ENCODE measurements around the gene ARID5B.

ARID5B gene

DNA sequence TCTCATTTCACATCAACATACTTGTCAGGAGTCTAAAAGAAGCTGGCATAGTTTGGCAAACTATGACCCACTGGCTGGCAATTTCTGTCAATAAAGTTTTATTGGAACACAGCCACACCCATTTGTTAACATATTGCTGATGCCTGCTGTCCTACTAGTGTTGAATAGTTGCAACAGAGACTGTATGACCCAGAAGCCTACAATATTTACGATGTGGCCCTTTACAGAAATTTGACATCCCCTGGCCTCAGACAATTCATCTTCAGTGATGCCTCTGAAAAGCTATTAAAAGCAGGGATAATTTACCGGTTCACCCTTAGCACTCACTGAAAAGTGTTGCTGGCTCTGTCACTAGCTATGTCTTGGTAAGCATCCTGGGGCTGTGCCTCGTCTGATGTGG lies 155.2 kb downstream of the ARID5B start:
- DNase-seq (ENCODE audit: low read depth) = no peak
- peak overlapping the region; percentile 23 for H3K4me3 ChIP-seq (ENCODE audit: low read length)
- TF ChIP-seq, protein P1, sequence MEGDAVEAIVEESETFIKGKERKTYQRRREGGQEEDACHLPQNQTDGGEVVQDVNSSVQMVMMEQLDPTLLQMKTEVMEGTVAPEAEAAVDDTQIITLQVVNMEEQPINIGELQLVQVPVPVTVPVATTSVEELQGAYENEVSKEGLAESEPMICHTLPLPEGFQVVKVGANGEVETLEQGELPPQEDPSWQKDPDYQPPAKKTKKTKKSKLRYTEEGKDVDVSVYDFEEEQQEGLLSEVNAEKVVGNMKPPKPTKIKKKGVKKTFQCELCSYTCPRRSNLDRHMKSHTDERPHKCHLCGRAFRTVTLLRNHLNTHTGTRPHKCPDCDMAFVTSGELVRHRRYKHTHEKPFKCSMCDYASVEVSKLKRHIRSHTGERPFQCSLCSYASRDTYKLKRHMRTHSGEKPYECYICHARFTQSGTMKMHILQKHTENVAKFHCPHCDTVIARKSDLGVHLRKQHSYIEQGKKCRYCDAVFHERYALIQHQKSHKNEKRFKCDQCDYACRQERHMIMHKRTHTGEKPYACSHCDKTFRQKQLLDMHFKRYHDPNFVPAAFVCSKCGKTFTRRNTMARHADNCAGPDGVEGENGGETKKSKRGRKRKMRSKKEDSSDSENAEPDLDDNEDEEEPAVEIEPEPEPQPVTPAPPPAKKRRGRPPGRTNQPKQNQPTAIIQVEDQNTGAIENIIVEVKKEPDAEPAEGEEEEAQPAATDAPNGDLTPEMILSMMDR (conservative IDR thresholded peaks at IDR 0.05; ENCODE audit: low read length) = no peak

DNA sequence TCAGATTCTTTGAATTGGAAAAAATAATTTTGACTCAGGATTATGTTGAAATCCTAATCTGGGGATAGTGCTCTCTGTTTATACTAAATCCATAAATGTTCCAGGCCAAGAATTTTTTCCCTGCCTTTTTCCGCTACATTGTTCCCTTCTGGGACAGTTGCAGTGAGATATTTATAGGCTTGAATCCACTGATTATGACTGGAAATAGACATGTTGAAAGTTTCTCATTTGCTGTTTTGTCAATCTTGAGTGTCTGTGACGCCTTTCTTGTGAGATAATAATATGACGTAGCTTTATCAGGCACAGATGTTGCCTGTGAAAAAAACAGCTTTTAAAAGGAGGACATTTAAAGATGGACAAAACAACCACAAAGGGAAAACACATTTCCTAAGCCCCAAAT lies 155.9 kb downstream of the ARID5B start:
- TF ChIP-seq, protein P1 (conservative IDR thresholded peaks at IDR 0.05; ENCODE audit: low read length) = no peak
- DNase-seq (ENCODE audit: low read depth) = peak; percentile 62
- H3K4me3 ChIP-seq (ENCODE audit: low read length) = no peak overlapping the region

DNA sequence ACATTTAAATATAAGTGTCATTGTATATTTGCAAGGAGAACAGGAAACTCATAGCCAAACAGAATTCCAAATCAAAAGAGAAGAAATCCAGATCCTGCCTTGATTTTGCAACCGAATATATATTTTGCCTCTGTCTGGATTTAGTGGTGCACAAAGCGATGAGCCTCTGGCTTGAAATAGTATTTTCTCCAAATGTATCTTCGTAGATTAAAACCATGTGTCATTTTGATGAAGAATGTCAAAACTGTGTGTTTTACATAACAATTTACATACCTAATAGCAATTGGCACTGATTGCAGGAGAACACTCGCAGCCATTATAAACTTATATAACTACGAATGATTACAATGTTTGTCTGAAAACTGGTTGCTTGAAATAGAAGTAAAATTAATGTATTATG lies 156.4 kb downstream of the ARID5B start:
- TF ChIP-seq, protein P1 (conservative IDR thresholded peaks at IDR 0.05; ENCODE audit: low read length) = no peak
- no peak for DNase-seq (ENCODE audit: low read depth)
- H3K4me3 ChIP-seq (ENCODE audit: low read length) = peak overlapping the region; percentile 18

DNA sequence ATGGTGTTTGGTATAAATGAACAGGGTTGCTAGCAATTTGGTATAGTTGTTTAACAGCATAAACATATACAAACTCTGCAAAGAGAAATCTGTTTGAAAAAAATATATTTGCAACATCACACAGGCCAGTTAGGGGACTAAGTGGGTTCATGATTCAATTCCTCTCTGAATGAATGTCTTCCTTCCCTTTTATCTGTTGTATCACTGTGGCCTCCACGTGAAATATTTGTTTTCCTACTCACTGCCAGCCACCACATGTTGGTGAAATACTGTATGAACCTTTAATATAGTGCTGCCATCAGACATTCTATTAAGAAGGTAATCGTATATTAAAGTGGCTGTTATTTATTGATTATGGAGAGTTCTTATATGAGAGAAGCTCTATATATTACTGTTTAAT lies 157.0 kb downstream of the ARID5B start:
- TF ChIP-seq, protein P1 (conservative IDR thresholded peaks at IDR 0.05; ENCODE audit: low read length) = no peak
- H3K4me3 ChIP-seq (ENCODE audit: low read length) = peak overlapping the region; percentile 13; the same call in 1 of the 2 replicates
- no peak for DNase-seq (ENCODE audit: low read depth)

DNA sequence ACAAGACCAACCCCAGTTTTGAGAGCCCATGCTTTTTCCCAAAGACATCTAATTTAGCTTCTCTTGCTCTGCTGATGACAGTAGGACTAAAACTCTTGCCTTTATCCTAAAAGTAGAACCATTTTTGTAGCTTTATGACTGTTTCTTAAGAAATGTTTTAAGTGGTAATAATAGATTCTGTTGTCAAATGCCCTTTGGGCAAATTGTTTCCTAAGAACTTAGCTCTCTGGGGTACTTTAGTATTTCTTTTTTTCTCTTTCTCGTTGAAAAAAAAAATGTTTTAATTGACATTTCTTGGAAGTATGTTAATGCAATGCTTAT lies 157.4 kb downstream of the ARID5B start:
- DNase-seq (ENCODE audit: low read depth) = no peak
- 0 out of 2 replicates have a peak overlapping the region, but pooled peaks have one; percentile 3 for H3K4me3 ChIP-seq (ENCODE audit: low read length)
- TF ChIP-seq, protein P1 (conservative IDR thresholded peaks at IDR 0.05; ENCODE audit: low read length) = no peak

DNA sequence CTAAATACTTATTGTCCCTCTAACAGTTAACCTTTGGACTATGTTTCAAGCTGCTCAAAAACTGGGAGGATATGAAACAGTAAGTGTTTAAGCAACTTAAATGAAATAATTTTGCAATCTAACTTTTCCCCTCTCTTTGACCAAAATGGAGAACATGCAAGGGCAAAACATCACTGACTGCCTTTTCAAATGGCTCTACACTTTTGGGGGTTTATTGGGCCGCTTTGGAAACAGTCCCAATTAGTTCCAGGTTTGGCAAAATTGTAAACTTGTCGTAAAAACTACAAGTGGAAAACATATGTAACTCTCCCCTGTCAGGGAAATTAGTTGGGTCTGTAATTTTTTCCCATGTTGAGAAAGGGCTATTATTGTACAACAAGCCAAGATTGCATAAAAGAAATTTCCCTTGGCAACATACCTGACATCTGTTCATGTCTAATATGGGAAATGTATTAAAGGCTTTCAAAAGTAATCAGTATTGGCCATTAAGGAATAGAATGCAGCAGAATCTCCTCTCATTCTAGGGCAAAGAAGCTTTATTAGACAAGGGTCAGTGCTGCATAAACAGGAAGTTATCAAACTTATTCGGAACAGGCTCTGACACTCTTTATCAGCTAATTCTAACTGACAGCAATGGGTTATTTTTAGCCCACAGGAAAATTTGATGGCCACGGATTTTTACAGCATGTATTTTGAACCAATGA lies 157.9 kb downstream of the ARID5B start:
- TF ChIP-seq, protein P1 (conservative IDR thresholded peaks at IDR 0.05; ENCODE audit: low read length) = no peak
- DNase-seq (ENCODE audit: low read depth) = peak; percentile 91
- no peak overlapping the region for H3K4me3 ChIP-seq (ENCODE audit: low read length)

DNA sequence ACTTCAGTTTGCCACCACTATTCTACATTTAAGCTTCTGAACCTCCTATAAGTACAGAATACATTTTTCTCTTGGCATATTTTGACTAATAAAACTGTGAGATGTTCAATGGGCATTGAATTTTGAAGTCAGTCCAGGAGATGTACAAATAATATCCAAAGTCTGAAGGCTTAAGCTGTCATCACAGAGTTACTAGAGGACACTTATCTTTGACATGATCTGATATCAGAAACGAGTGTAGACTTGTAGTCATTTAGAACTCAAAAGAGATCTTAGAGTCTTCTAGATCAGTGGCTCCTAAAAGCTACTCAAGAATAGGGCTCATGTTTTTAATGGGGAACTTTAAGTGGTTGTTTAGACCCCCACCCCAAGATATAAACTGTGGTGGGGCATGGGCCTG lies 160.5 kb downstream of the ARID5B start:
- TF ChIP-seq, protein P1 (conservative IDR thresholded peaks at IDR 0.05; ENCODE audit: low read length) = no peak
- no peak overlapping the region for H3K4me3 ChIP-seq (ENCODE audit: low read length)
- DNase-seq (ENCODE audit: low read depth) = no peak
